Endodermal cell (in vitro differentiated cells): ENCODE data around the gene PACSIN2. TPM values are rescaled to one million over a fixed set of nuclear protein-coding genes. Genes with fewer than 3 reads are reported as not detected.

Experiments
- DNase-seq: peaks from one replicate; pipeline ENCODE4 v3.0.0-alpha.2; 2017
- H3K27ac ChIP-seq: 2 replicates; pipeline ENCODE4 v1.5.1; 2013; ENCODE audit warnings: mild to moderate bottlenecking, low read depth, low read length, moderate library complexity
- H3K27me3 ChIP-seq: 2 replicates; pipeline ENCODE4 v1.6.1; 2013; ENCODE audit warnings: mild to moderate bottlenecking, low read length, moderate library complexity; ENCODE audit not compliant: insufficient read depth, control insufficient read depth, poor library complexity, severe bottlenecking
- H3K36me3 ChIP-seq: 2 replicates; pipeline ENCODE4 v1.7.0; 2013; ENCODE audit warnings: mild to moderate bottlenecking, low read length, moderate library complexity; ENCODE audit not compliant: control insufficient read depth, insufficient read depth
- H3K4me1 ChIP-seq: one replicate; pipeline ENCODE4 v1.7.0; 2013; ENCODE audit warnings: low read length; ENCODE audit not compliant: control insufficient read depth, insufficient read depth
- H3K4me3 ChIP-seq: 2 replicates; pipeline ENCODE4 v1.5.1; 2013; ENCODE audit warnings: mild to moderate bottlenecking, low read length, moderate library complexity
- H3K9ac ChIP-seq: 2 replicates; pipeline ENCODE4 v1.6.1; 2013; ENCODE audit warnings: mild to moderate bottlenecking, low read length, moderate library complexity; ENCODE audit not compliant: poor library complexity, severe bottlenecking; ENCODE audit errors: extremely low read depth
- H3K9me3 ChIP-seq: 2 replicates; pipeline ENCODE4 v1.6.1; 2013; ENCODE audit warnings: mild to moderate bottlenecking, low read length, moderate library complexity; ENCODE audit not compliant: control insufficient read depth
- H3K27ac Mint-ChIP-seq: 2 replicates; pipeline ENCODE4 v1.8.0; 2020; ENCODE audit warnings: mixed read lengths
- H3K27me3 Mint-ChIP-seq: 2 replicates; pipeline ENCODE4 v1.8.0; 2021; ENCODE audit warnings: mild to moderate bottlenecking, mixed read lengths; ENCODE audit not compliant: insufficient read depth
- H3K36me3 Mint-ChIP-seq: 2 replicates; pipeline ENCODE4 v1.8.0; 2020; ENCODE audit warnings: low read depth, mixed read lengths
- H3K4me1 Mint-ChIP-seq: 2 replicates; pipeline ENCODE4 v1.8.0; 2020; ENCODE audit warnings: mixed read lengths
- H3K4me3 Mint-ChIP-seq: 2 replicates; pipeline ENCODE4 v1.8.0; 2020; ENCODE audit warnings: mild to moderate bottlenecking, moderate library complexity, mixed read lengths
- H3K9me3 Mint-ChIP-seq: 2 replicates; pipeline ENCODE4 v1.8.0; 2020; ENCODE audit warnings: mild to moderate bottlenecking, mixed read lengths
- CTCF ChIP-seq: fragments of 200-600 bp; sonication (generic); conservative IDR thresholded peaks from 2 replicates; pipeline ENCODE4 v1.5.0; 2021; ENCODE audit warnings: antibody characterized with exemption, mild to moderate bottlenecking
- WGBS, 2 experiments: methylation state at CpG; one replicate each; pipeline versions ENCODE4 v1.1.5 to v1.1.7; 2013; ENCODE audit warnings: missing lambda C conversion rate in 2 of 2, mixed read lengths in 1 of 2; ENCODE audit not compliant: insufficient coverage in 1 of 2, insufficient read length in 1 of 2; 5-methylcytosine and 5-hydroxymethylcytosine counted together
- total RNA-seq, 2 donors: library from RNA; stranded (reverse); fragmentation: NEBNext Ultra II Directional in 1 of 2; extraction: Animal tissue kit (Norgen Biotek cat#: 25700) in 1 of 2; gene quantifications; 2 replicates in 1 of 2; 3 replicates in 1 of 2; pipeline ENCODE4 v1.2.1, GENCODE V29; 2021

Gene PACSIN2
- total RNA-seq, 2 donors from 2014 or later, result 60.7 to 61.4 TPM

GRCh38 chr22:42887120-42887519 lies 127.8 kb downstream of the PACSIN2 start:
- no peaks in the 10 kb centered on the region for H3K27me3 Mint-ChIP-seq
- Histone ChIP-seq H3K36me3 (peaks cover 72% of the 10 kb centered on the region), H3K27ac (no peak overlapping the region), H3K27me3 (no peaks in the 10 kb centered on the region), H3K9me3 (no peaks in the 10 kb centered on the region), H3K9ac (no peak overlapping the region), H3K4me3 (no peak overlapping the region), H3K4me1 (peaks cover 3% of the 10 kb centered on the region)
- peak overlapping the region; percentile 77 for H3K27ac Mint-ChIP-seq
- H3K4me1 Mint-ChIP-seq, result peaks cover 16% of the 10 kb centered on the region
- peaks cover 65% of the 10 kb centered on the region for H3K36me3 Mint-ChIP-seq
- H3K4me3 Mint-ChIP-seq, result no peak overlapping the region
- no peaks in the 10 kb centered on the region for H3K9me3 Mint-ChIP-seq
- 86 to 89% methylated on average over 7 of the region's 7 CpGs for WGBS, 2 experiments
- TF ChIP-seq CTCF, result no peak
- DNase-seq, result no peak

GRCh38 chr22:42885446-42885845 lies 129.5 kb downstream of the PACSIN2 start:
- no peak overlapping the region for H3K27ac Mint-ChIP-seq
- peaks cover 79% of the 10 kb centered on the region for H3K36me3 ChIP-seq
- 85 to 90% methylated on average over 4 to 9 of the region's 9 CpGs for WGBS, 2 experiments
- peaks cover 3% of the 10 kb centered on the region for H3K4me1 ChIP-seq
- H3K36me3 Mint-ChIP-seq, result peaks cover 60% of the 10 kb centered on the region
- H3K9me3 ChIP-seq, result no peaks in the 10 kb centered on the region
- H3K27me3 Mint-ChIP-seq, result no peaks in the 10 kb centered on the region
- peaks cover 16% of the 10 kb centered on the region for H3K4me1 Mint-ChIP-seq
- TF ChIP-seq CTCF, result no peak
- no peak overlapping the region for H3K4me3 ChIP-seq
- no peaks in the 10 kb centered on the region for H3K9me3 Mint-ChIP-seq
- H3K27me3 ChIP-seq, result no peaks in the 10 kb centered on the region
- no peak overlapping the region for H3K9ac ChIP-seq
- H3K4me3 Mint-ChIP-seq, result no peak overlapping the region
- H3K27ac ChIP-seq, result no peak overlapping the region
- no peak for DNase-seq

GRCh38 chr22:42884616-42885375 lies 130.2 kb downstream of the PACSIN2 start:
- Mint-ChIP-seq H3K36me3 (peaks cover 64% of the 10 kb centered on the region), H3K4me3 (no peak overlapping the region), H3K27me3 (no peaks in the 10 kb centered on the region), H3K27ac (peak overlapping the region; percentile 61), H3K4me1 (peaks cover 16% of the 10 kb centered on the region), H3K9me3 (no peaks in the 10 kb centered on the region)
- Histone ChIP-seq H3K4me1 (peaks cover 3% of the 10 kb centered on the region), H3K36me3 (peaks cover 86% of the 10 kb centered on the region), H3K27ac (no peak overlapping the region), H3K9ac (no peak overlapping the region), H3K27me3 (no peaks in the 10 kb centered on the region), H3K4me3 (no peak overlapping the region), H3K9me3 (no peaks in the 10 kb centered on the region)
- no peak for DNase-seq
- 80 to 89% methylated on average over 5 to 7 of the region's 7 CpGs for WGBS, 2 experiments
- no peak for TF ChIP-seq CTCF
